Right atrium auricular region (tissue), 2 donors: ENCODE data around the gene APOD. TPM values are rescaled to one million over a fixed set of nuclear protein-coding genes. Genes with fewer than 3 reads are reported as not detected.
"Not testable (repeated sequence)": the region's sequence is repeated elsewhere in the genome, so short reads cannot be mapped to it uniquely, and the experiment has no call there.

Experiments
- DNase-seq: peaks from one replicate; pipeline ENCODE4 v3.0.0-alpha.2; 2019; ENCODE audit warnings: low spot score
- H3K27ac ChIP-seq, 2 donors: fragments of 200-600 bp; sonication (generic); 1 replicate in 1 of 2; 2 replicates in 1 of 2; pipeline ENCODE4 v1.5.1; 2016 to 2019
- H3K27me3 ChIP-seq, 2 donors: fragments of 200-600 bp; sonication (generic); one replicate each; pipeline versions ENCODE4 v1.5.1 to v1.6.0; 2017 to 2019
- H3K36me3 ChIP-seq: fragments of 200-600 bp; sonication (generic); one replicate; pipeline ENCODE4 v1.5.1; 2016
- H3K4me1 ChIP-seq, 2 donors: fragments of 200-600 bp; sonication (generic); one replicate each; pipeline versions ENCODE4 v1.5.1 to v1.6.0; 2017 to 2019
- H3K4me3 ChIP-seq, 2 donors: fragments of 200-600 bp; sonication (generic); 1 replicate in 1 of 2; 2 replicates in 1 of 2; pipeline ENCODE4 v1.5.1; 2017 to 2019; ENCODE audit warnings: mild to moderate bottlenecking in 1 of 2, moderate library complexity in 1 of 2
- H3K9me3 ChIP-seq, 2 donors: fragments of 200-600 bp; sonication (generic); one replicate each; pipeline ENCODE4 v1.5.1; 2019
- total RNA-seq, 2 donors: library from RNA; depleted of rRNA; stranded (reverse); fragments of >200 nt; gene quantifications; one replicate each; pipeline ENCODE4 v1.1.0, GENCODE V29; 2016
- TF ChIP-seq, protein P1 (sequence below), 2 donors: fragments of 200-600 bp; sonication (generic); IDR thresholded peaks; one replicate each; pipeline ENCODE4 v1.5.1; 2019; ENCODE audit warnings: antibody characterized with exemption in 2 of 2

The APOD gene
- total RNA-seq, 2 donors from 2014 or later: 79.6 to 93.2 TPM

DNA sequence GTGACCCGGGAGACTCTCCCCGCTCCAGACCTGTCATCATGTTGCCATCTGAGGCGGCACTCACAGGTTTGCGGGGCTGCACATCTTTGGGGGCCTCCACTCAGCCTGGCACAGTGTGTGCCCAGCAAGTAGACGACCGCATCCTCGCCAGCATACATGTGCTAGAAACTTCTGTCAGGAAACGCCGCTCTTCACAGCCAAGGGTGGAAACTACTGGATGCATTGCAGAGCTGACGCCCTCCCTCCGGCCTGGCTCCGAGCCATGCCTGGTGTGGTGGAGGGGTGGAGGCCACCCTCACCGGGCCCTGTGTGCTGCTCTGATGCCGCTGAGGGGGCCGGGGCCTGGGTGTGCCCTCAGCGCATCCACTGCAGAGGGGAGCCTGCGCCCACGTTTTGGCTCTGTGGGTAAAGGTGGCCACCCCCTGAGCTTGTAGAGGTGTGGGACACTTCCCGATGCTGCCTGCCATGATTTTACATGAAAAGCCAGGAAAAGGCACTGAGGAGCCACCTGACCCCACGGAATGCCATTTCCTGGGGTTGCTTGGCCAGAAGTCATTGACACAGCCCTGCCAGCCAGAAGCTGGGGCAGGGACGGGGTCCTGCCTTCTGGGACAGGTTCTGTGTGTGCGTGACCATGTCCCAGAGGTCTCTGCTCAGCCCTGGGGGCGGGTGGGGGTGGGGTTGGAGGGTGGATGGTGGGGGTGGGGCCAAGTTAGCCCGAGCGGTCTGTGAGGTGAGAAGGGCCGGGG is 39.7 kb upstream of the APOD start:
- not testable (repeated sequence) for H3K4me3 ChIP-seq

DNA sequence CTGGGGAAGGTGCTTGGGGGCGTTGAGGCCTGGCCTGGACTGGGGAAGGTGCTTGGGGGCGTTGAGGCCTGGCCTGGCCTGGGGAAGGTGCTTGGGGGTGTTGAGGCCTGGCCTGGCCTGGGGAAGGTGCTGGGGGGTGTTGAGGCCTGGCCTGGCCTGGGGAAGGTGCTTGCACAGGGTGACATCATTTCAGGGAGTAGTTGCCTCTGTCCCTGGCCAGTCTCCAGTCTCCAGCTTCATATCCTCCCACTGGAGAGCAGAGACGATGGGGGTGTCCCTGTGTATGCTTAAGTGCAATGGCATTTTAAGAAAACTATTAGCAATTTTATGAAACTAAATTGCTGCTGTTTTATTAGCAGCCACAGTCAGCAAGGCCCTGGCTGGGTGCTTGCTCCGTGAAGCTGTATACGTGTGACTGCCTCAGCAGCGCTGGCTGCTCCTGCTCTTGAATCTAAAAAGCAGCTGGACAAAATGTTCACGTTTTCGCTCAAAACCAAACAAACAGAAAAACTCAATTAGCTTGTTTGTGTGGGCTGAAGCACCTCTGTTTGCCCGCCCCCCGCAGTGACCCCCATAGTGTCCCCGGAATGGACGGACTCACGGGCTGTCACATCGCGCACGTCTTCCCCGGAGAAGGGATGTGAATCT is 38.9 kb upstream of the APOD start:
- H3K36me3 ChIP-seq, H3K9me3 ChIP-seq, H3K4me3 ChIP-seq, H3K27ac ChIP-seq, H3K27me3 ChIP-seq, H3K4me1 ChIP-seq, DNase-seq: not testable (repeated sequence)

More for the DNA sequence above, 39.7 kb upstream of the APOD start:
- H3K27ac ChIP-seq, H3K36me3 ChIP-seq, H3K27me3 ChIP-seq, H3K4me1 ChIP-seq, H3K9me3 ChIP-seq: not testable (repeated sequence)
- DNase-seq: peak; percentile 21

DNA sequence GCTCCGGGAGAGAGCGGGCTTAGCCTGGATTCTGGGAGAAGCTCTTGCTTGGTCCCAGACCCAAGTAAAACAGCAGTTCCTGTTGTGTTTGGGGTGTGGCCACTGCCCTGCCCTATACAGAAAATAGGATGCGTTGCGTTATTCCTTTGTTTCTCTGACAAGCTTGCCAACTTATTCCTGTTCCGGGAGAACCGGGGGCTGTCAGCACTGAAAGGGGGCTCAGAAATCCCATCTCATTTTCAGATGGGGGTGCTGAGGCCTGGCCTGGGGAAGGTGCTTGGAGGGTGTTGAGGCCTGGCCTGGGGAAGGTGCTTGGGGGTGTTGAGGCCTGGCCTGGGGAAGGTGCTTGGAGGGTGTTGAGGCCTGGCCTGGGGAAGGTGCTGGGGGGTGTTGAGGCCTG is 38.3 kb upstream of the APOD start:
- H3K4me1 ChIP-seq, H3K36me3 ChIP-seq, H3K27me3 ChIP-seq, H3K27ac ChIP-seq, H3K4me3 ChIP-seq, H3K9me3 ChIP-seq: not testable (repeated sequence)
- peak; percentile 2 for DNase-seq

DNA sequence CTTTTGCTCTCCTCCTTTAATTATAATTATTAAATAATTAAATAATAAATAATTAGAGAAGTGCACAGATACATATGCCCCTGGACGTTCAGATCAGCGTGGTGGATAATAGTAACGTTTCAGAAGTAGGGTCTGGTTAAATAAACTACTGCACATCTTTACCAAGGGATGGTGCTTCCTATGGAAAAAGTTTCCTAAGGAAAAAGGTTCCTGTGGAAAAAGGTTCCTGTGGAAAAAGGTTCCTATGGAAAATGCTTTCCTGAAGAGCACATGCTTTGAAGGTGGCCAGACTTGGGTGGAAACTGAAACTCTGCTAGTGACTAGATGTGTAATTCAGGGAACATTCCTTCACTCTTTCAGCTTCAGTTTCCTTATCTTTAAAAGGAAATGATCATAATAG is 37.4 kb upstream of the APOD start:
- not testable (repeated sequence) for H3K9me3 ChIP-seq, DNase-seq, H3K36me3 ChIP-seq, H3K27me3 ChIP-seq, H3K4me3 ChIP-seq, H3K27ac ChIP-seq, H3K4me1 ChIP-seq

DNA sequence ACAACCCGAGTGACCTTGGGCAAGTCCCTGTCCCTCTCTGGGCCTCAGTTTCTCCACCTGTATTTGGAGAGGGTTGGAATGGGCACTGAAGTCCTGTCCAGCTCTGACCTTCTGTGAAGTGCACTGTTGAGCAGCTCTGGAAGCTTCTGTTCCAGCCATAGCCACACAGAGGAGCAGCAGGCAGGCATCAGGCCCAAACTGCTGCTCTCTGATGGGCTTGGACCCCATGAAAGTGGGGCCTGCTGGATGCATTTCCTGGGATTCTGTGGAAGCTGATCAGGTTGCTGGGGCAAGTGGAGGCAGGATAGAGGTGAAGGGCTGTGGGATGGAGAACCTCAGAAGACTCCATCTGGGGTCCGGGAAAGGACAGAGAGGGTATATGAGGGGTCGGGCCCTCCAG is 36.7 kb upstream of the APOD start:
- H3K27me3 ChIP-seq, H3K4me1 ChIP-seq, H3K9me3 ChIP-seq, H3K4me3 ChIP-seq, H3K36me3 ChIP-seq, H3K27ac ChIP-seq: not testable (repeated sequence)
- DNase-seq: peak; percentile 13

DNA sequence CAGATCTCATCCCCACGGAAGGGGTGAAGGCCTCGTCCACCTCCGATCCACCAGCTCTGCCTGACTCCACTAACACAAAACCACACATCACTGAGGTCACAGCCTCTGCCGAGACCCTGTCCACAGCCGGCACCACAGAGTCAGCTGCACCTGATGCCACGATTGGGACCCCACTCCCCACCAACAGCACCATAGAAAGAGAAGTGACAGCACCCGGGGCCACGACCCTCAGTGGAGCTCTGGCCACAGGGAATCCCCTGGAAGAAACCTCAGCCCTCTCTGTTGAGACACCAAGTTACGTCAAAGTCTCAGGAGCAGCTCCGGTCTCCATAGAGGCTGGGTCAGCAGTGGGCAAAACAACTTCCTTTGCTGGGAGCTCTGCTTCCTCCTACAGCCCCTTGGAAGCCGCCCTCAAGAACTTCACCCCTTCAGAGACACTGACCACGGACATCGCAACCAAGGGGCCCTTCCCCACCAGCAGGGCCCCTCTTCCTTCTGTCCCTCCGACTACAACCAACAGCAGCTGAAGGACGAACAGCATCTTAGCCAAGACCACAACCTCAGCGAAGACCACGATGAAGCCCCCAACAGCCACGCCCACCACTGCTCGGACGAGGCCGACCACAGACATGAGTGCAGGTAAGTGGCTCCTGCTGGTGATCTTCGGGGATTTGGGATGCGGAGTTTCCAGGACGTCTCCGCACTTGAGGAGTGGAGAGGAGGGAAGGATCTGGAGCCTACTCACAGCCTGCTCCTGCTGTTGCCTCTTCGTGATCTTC is 36.0 kb upstream of the APOD start:
- H3K27ac ChIP-seq, DNase-seq: not testable (repeated sequence)

DNA sequence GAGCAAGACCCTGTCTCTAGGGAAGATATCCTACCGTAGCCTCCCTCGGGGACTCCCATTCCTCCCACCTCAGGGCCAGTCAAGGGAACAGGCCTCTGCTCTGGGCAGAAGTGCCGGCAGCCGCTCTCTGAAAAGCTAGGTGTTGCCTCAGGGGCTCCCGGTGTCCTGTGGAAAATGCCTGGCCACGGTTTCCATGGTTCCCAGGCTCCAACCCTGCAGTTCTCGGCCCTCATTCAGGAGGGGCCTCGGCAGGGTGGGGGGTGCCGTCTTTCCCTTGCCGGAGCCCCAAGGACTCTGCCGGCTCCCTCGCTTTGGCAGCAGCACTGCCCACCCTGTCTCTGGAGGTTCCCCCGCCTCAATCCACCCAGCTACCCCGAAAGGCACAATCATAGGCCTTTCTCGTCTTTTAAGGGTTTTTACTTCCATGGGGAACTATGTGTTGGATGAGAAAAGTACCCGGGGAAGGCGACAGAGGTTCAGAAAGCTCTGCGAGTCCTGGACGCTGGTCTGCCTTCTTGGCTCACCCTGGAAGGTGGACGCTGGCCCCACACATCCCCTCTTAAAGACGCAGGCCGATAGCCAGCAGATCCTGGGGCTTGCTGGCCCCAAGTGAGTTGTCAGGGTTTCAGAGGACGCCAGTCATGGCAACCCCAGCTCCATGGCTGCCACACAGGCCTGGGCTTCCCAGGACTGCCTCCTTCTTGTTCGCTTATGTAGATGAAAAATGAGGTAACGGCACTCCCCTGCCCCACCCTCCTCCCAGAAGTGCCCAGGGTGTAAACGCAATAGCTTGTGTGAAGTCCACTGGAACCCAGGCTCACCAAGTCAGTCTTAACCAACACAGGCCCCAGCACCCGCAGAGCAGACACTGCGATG is 34.3 kb upstream of the APOD start:
- H3K4me3 ChIP-seq, H3K4me1 ChIP-seq, H3K27me3 ChIP-seq, H3K9me3 ChIP-seq, H3K27ac ChIP-seq, DNase-seq, H3K36me3 ChIP-seq: not testable (repeated sequence)

More for the DNA sequence above, 36.0 kb upstream of the APOD start:
- H3K4me3 ChIP-seq, H3K9me3 ChIP-seq, H3K36me3 ChIP-seq, H3K27me3 ChIP-seq, H3K4me1 ChIP-seq: not testable (repeated sequence)

DNA sequence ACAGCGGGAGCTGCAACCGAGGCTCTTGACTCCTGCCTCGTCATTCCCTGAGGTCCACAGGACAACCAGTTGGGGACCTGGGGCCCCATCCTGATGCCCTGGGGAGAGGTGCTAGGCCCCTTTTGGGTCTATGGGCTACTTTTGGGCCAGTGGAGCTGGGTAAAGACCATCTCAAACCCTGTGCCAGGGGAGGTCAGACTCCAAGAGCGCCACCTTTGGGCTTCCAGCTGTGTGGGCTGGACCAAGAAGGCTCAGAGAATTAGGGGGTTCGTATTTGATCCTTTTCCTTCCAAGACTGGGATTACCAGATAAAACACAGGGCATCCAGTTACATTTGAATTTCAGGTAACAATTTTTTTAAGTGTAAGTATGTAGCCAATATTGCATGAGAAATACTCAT is 33.4 kb upstream of the APOD start:
- not testable (repeated sequence) for H3K4me3 ChIP-seq, DNase-seq, H3K4me1 ChIP-seq, H3K27ac ChIP-seq, H3K9me3 ChIP-seq, H3K27me3 ChIP-seq, H3K36me3 ChIP-seq

DNA sequence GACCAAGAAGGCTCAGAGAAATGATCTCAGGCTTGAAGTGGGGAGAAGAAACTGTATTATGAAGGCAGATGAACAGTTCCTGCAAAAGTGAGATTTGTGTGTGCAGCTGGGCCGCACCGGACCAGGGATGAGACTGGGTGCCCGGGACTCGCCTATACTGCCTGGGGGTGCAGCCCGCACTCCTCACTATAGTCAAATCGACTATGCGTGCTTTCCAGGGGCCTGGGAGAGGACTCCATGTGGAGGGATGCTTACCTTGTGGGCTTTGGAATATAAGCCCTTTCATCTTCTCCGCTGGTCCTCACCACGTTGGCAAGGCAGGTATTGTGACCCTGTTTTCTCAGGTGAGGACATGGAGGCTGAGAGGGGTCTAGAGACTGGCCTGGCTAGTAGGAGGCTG is 32.9 kb upstream of the APOD start:
- TF ChIP-seq, protein P1, sequence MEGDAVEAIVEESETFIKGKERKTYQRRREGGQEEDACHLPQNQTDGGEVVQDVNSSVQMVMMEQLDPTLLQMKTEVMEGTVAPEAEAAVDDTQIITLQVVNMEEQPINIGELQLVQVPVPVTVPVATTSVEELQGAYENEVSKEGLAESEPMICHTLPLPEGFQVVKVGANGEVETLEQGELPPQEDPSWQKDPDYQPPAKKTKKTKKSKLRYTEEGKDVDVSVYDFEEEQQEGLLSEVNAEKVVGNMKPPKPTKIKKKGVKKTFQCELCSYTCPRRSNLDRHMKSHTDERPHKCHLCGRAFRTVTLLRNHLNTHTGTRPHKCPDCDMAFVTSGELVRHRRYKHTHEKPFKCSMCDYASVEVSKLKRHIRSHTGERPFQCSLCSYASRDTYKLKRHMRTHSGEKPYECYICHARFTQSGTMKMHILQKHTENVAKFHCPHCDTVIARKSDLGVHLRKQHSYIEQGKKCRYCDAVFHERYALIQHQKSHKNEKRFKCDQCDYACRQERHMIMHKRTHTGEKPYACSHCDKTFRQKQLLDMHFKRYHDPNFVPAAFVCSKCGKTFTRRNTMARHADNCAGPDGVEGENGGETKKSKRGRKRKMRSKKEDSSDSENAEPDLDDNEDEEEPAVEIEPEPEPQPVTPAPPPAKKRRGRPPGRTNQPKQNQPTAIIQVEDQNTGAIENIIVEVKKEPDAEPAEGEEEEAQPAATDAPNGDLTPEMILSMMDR (IDR thresholded peaks at IDR 0.05): no peak
- H3K4me1 ChIP-seq: no peaks in the 10 kb centered on the region
- no peaks in the 10 kb centered on the region for H3K9me3 ChIP-seq
- no peaks in the 10 kb centered on the region for H3K27me3 ChIP-seq
- no peaks in the 10 kb centered on the region for H3K36me3 ChIP-seq
- H3K27ac ChIP-seq: no peak overlapping the region
- no peak overlapping the region for H3K4me3 ChIP-seq
- DNase-seq: no peak

DNA sequence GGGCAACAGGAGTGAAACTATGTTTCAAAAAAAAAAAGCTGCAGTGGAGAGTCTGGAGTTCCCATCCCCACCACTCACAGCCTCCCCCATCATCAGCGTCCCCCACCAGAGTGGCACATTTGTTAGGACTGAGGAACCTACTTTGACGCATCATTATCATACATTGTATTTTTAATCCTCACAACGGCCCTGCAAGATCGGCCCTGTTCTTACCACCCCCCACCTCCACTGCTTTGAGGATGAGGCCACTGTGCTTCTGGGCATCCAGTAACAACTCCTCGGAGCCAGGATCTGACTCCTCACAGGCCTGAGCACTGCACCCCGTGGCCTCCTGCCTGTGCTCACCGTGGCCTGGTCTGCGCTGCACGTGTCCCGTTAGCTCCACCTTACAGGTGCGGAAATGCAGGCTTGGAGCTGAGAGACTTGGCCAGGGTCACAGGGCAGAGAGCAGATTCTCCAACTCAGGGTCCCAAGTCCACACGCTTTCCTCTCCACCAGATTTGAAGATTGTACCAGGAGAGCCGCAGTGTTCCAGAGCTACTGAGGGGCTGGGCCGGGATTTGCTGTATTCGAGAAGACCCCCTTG is 32.3 kb upstream of the APOD start:
- H3K36me3 ChIP-seq, DNase-seq, H3K27ac ChIP-seq, H3K27me3 ChIP-seq, H3K4me3 ChIP-seq, H3K9me3 ChIP-seq, H3K4me1 ChIP-seq: not testable (repeated sequence)

DNA sequence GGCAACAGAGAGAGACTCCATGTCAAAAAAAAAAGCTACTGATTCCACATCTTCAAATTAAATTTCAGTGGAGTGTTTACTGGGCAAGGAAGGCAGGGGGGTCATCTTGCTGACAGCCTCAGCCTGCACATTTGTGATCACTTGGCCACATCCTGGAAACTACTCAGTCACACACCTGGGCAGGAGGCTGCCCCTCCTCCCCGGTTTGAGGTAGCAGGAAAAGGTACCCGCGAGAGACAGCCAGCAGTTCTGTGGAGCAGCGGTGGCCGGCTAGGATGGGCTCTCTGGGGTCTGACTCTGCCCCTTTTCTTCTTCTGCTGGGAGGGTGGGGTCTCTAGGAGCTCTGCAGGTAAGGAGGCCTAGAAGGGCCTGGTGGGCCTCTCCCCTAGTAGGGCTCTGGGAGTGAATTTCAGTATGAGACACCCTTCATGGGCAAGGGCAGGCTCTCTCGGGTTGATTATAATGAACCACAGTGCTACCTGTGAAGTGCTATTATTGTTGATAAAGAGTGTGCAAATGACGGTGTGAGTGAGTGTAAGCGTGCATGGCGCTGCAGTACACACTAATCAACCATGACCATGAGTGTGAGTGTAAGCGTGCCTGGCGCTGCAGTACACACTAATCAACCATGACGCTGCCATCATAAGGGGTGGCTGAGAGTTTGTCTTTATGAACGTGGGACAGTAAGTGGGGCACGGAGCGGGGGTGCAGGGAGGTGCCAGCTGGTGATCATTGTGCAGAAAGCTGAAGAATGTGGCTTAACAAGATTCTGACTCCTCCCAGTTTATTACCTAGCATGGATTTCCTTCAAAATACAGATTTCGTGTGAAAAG is 31.1 kb upstream of the APOD start:
- DNase-seq, H3K36me3 ChIP-seq, H3K4me1 ChIP-seq, H3K9me3 ChIP-seq, H3K27ac ChIP-seq, H3K27me3 ChIP-seq, H3K4me3 ChIP-seq: not testable (repeated sequence)
